Adrenal gland (tissue), 5 donors: Measurements from ENCODE around the gene CEP128.

Experiments
- POLR2A ChIP-seq, 2 donors: fragments of 450-650 bp; IDR thresholded peaks; one replicate each; pipeline ENCODE4 v1.6.1; 2017; ENCODE audit warnings: antibody characterized with exemption in 2 of 2, mild to moderate bottlenecking in 2 of 2, moderate library complexity in 1 of 2
- TF ChIP-seq, protein P1 (sequence below), 6 experiments: fragments of 450-650 bp in 4 of 6; fragments of 200-600 bp in 2 of 6; sonication (generic) in 1 of 6; IDR thresholded peaks; 1 replicate in 5 of 6; 2 replicates in 1 of 6; pipeline versions ENCODE4 v1.5.1 to v1.8.0; 2016 to 2021; ENCODE audit warnings: antibody characterized with exemption in 6 of 6, mild to moderate bottlenecking in 2 of 6, moderate library complexity in 1 of 6
- donor health status: DM: no; HTN: no; CAD: no.

DNA sequence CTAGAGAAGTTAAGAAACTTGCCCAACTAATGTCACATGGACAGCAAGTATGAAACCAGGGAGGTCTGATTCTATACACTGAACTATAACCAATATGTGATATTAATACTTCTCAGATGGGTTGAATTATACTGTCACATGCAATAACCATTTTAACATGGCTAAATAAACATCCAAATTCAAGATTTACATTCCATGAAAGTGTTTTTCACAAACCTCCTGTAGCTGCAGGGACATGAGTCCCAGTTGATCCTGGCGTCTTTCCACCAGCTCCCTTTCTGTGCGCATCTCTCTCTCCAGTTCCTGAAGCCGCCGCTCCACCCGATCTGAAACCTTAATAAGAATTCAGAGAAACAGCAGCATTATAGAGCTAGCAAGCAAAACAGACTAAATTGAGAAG is 79.0 kb downstream of the CEP128 start:
- TF ChIP-seq, protein P1, sequence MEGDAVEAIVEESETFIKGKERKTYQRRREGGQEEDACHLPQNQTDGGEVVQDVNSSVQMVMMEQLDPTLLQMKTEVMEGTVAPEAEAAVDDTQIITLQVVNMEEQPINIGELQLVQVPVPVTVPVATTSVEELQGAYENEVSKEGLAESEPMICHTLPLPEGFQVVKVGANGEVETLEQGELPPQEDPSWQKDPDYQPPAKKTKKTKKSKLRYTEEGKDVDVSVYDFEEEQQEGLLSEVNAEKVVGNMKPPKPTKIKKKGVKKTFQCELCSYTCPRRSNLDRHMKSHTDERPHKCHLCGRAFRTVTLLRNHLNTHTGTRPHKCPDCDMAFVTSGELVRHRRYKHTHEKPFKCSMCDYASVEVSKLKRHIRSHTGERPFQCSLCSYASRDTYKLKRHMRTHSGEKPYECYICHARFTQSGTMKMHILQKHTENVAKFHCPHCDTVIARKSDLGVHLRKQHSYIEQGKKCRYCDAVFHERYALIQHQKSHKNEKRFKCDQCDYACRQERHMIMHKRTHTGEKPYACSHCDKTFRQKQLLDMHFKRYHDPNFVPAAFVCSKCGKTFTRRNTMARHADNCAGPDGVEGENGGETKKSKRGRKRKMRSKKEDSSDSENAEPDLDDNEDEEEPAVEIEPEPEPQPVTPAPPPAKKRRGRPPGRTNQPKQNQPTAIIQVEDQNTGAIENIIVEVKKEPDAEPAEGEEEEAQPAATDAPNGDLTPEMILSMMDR (IDR thresholded peaks at IDR 0.05), result no peak
- no peak for TF ChIP-seq POLR2A (IDR thresholded peaks at IDR 0.05)
